Endometrial microvascular endothelial cells (primary cell): Measurements from ENCODE around the gene TAF7L. TPM values are rescaled to one million over a fixed set of nuclear protein-coding genes. Genes with fewer than 3 reads are reported as not detected.

Experiments
- in situ Hi-C: cut with HindIII; loops from 2 replicates; pipeline ENCODE4 v1.10.0; 2017; ENCODE audit warnings: low sequenced_read_pairs, low pct_unique_long_range_greater_than_20kb; ENCODE audit errors: inconsistent ontology term
- total RNA-seq: library from RNA; depleted of rRNA; stranded (reverse); fragments of >200 nt; gene quantifications from one replicate; pipeline ENCODE4 v1.2.3, GENCODE V29; 2015; ENCODE audit errors: inconsistent ontology term

TAF7L gene
- total RNA-seq, 1 donor from 2014 or later: 0.19 TPM

GRCh38 chrX:101230636-101231035, 60.5 kb downstream of the TAF7L start:
- in situ Hi-C loops: no loop called here

GRCh38 chrX:101229170-101229569, 62.0 kb downstream of the TAF7L start:
- in situ Hi-C loops: no loop called here

GRCh38 chrX:101223226-101223625, 67.9 kb downstream of the TAF7L start:
- in situ Hi-C loops: no loop called here

GRCh38 chrX:101220662-101221260, 70.4 kb downstream of the TAF7L start:
- in situ Hi-C loops: no loop called here

- in situ Hi-C loops: no loop called here
Observed at GRCh38 chrX:101219864-101220346, 71.2 kb downstream of the TAF7L start.

- in situ Hi-C loops: no loop called here
Observed at GRCh38 chrX:101219116-101219863, 71.8 kb downstream of the TAF7L start, which contains the start of gene DRP2. DRP2 (plus strand) TSS chrX:101219786; CDS start chrX:101231648, 11,862 bp downstream.

Other genes starting within 250 kb of the TAF7L start
- 18.2 TPM for gene TRMT2B, start 239.2 kb downstream of the TAF7L start, total RNA-seq
- 5.6 TPM for gene TMEM35A, start 212.5 kb downstream of the TAF7L start, total RNA-seq
- 34.1 TPM for gene CENPI, start 193.1 kb downstream of the TAF7L start, total RNA-seq
- gene DRP2, start 71.5 kb downstream of the TAF7L start, total RNA-seq: 0.56 TPM
- 8.3 TPM for gene TIMM8A, start 57.4 kb upstream of the TAF7L start, total RNA-seq
- not detected for gene BTK, start 94.9 kb upstream of the TAF7L start, total RNA-seq
- 2,392 TPM for gene RPL36A, start 99.7 kb upstream of the TAF7L start, total RNA-seq
- gene GLA, start 116.6 kb upstream of the TAF7L start, total RNA-seq: 61.9 TPM
- 57.1 TPM for gene HNRNPH2, start 116.9 kb upstream of the TAF7L start, total RNA-seq
- 2.4 TPM for gene ARMCX4, start 194.1 kb upstream of the TAF7L start, total RNA-seq